Motor neuron (in vitro differentiated cells): ENCODE results near the gene DBNDD1. TPM values are rescaled to one million over a fixed set of nuclear protein-coding genes. Genes with fewer than 3 reads are reported as not detected.
A peak's percentile ranks its signal among the peaks of the same experiment; 100 is the strongest.
"Not testable (repeated sequence)": the region's sequence is repeated elsewhere in the genome, so short reads cannot be mapped to it uniquely, and the experiment has no call there.

Source experiments
- ATAC-seq, 8 experiments: fragments of 200-7000 bp; cut with Tn5 transposase; replicated peaks in 6 of 8; 2 replicates each; pipeline ENCODE4 v1.8.0; 2021; ENCODE audit warnings: mild to moderate bottlenecking in 8 of 8, moderate library complexity in 8 of 8
- H3K27ac ChIP-seq, 2 donors: fragments of 250-450 bp; sonication (Bioruptor Pico); 2 replicates each; pipeline ENCODE4 v1.9.0; 2021; ENCODE audit warnings: antibody characterized with exemption in 2 of 2, mild to moderate bottlenecking in 2 of 2, moderate library complexity in 1 of 2
- H3K4me1 ChIP-seq, 2 donors: fragments of 250-450 bp; sonication (Bioruptor Pico); replicated peaks in 1 of 2; 2 replicates each; pipeline ENCODE4 v1.6.1; 2021; ENCODE audit warnings: antibody characterized with exemption in 2 of 2, mild to moderate bottlenecking in 2 of 2, moderate library complexity in 1 of 2
- H3K4me3 ChIP-seq, 5 donors: fragments of 250-450 bp; sonication (Bioruptor Pico); 2 replicates each; pipeline ENCODE4 v1.9.0; 2021; ENCODE audit warnings: antibody characterized with exemption in 5 of 5, mild to moderate bottlenecking in 5 of 5, moderate library complexity in 4 of 5
- WGBS, 10 experiments: fragments of 450-650 bp; shearing (Covaris generic); methylation state at CpG; one replicate each; pipeline ENCODE4 v1.0.0; 2022; 5-methylcytosine and 5-hydroxymethylcytosine counted together
- in situ Hi-C, 9 experiments: fragments of 400-800 bp; cut with MboI; loops; one replicate each; pipeline ENCODE4 v1.15.0; 2021; ENCODE audit warnings: low sequenced_read_pairs in 9 of 9, low pct_unique_long_range_greater_than_20kb in 2 of 9; ENCODE audit not compliant: unreplicated experiment in 9 of 9
- total RNA-seq, 8 experiments: library from RNA; unstranded; fragments of 300-600 nt; gene quantifications; 2 replicates each; pipeline versions ENCODE4 v1.2.3 to v1.2.4, GENCODE V29; 2022

Gene DBNDD1
- total RNA-seq, 8 experiments from 2014 or later: 0.56 to 26.3 (median 14.2) TPM

DNA sequence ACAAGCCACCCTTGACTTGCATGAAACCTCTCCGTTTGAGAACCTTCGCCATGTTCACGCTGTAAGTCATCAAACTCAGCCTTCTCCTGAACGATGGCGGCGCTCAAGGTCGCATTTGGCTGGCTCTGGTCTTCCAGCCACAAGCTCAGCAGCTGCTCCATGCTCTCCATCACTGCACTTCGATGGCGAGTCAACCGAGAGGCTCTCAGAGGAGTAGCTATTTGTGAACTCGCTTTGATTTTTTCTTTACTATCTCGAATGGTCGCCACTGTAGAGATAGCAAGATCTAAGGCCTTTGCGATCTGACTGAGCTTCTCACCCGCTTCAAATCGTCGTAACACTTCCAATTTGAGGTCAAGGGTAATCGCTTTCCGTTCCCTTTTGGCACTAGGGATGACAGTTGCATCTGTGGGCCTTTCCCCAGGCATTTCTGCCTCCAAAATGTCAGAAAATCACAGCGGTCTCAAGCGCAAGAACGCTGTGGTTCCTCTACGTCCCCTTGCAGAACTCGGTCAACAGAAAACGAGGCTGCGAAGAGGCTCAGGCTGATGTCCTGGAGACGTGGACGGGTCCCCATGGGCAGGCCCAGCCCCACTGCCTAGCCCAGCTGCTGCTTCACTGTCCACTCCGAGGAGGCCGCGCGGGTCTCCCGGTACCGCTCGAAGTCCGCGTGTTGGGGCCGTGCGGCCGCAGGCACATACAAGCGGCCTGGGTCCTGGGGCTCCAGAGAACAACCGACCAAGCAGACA lies 47.6 kb downstream of the DBNDD1 start:
- Histone ChIP-seq H3K27ac (peak overlapping the region; percentile 97 to 98), H3K4me3 (peak overlapping the region; percentile 71 to 99 (median 82)), H3K4me1 (peaks cover 18 to 31% of the 10 kb centered on the region in 2 donors)
- in situ Hi-C loops: no loop called here
- 72 to 96% (median 89%) methylated on average over 3 to 19 of the region's 42 CpGs; no CpG with 5 or more reads in 1 of the 10 experiments for WGBS, 10 experiments
- peak in 4 of 8 experiments; percentile 1 to 20 (median 14) for ATAC-seq

- ATAC-seq: no peak
- in situ Hi-C loops: no loop called here
- Histone ChIP-seq H3K27ac (no peak overlapping the region), H3K4me3 (no peak overlapping the region), H3K4me1 (peaks cover 18 to 32% of the 10 kb centered on the region in 2 donors)
- WGBS, 10 experiments: 84 to 100% (median 98%) methylated on average over 1 to 5 of the region's 6 CpGs
These were observed 49.4 kb downstream of the DBNDD1 start for GRCh38 chr16:89969741-89970410.

DNA sequence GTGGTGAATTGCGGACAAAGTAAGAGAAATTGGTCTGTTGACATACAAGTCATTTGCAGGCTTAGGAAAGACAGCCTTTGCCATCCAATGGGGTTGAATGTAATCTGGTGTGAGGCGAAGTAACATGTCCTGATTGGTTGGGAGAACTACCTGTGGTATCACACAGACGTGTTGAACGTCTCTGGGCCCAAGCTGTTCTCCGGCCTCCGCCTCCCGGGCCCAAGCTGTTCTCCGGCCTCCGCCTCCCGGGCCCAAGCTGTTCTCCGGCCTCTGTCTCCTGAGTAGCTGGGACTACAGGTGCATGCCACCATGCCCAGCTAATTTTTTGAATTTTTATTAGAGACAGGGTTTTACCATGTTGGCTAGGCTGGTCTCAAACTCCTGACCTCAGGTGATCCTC lies 51.2 kb downstream of the DBNDD1 start:
- ATAC-seq, in situ Hi-C loops, H3K4me3 ChIP-seq, H3K27ac ChIP-seq: not testable (repeated sequence)
- peaks cover 13 to 26% of the 10 kb centered on the region in 2 donors for H3K4me1 ChIP-seq
- WGBS, 10 experiments: 20 to 76% (median 68%) methylated on average over 1 to 8 of the region's 11 CpGs; no CpG with 5 or more reads in 7 of the 10 experiments

GRCh38 chr16:89967436-89967835 lies 51.8 kb downstream of the DBNDD1 start:
- H3K27ac ChIP-seq, ATAC-seq, H3K4me3 ChIP-seq, in situ Hi-C loops: not testable (repeated sequence)
- WGBS, 10 experiments: 17 to 89% (median 27%) methylated on average over 1 to 3 of the region's 5 CpGs; no CpG with 5 or more reads in 3 of the 10 experiments
- peaks cover 13 to 26% of the 10 kb centered on the region in 2 donors for H3K4me1 ChIP-seq

DNA sequence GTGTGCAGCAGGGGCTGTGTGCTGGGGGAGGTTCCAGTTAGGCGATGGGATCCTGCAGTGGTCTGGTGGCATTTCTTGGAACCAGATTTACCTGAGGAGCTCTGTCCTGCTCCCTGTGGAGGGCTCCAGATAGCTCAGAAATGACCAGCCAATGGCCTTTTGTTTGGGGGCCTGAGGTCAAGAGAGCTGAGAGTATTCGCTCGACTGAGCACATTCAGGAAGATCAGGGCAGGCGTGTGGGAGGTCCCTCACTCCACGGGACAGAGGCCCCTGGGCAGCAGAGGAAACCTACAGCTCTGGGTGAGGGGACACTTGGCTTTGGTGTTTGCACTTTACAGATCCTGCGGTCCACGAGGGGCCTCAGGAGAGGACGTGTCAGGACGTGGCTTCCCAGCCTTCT lies 52.5 kb downstream of the DBNDD1 start:
- peaks cover 11 to 22% of the 10 kb centered on the region in 2 donors for H3K4me1 ChIP-seq
- no peak overlapping the region for H3K27ac ChIP-seq
- in situ Hi-C loops: no loop called here
- H3K4me3 ChIP-seq: no peak overlapping the region
- ATAC-seq: peak in 2 of 8 experiments; percentile 6 to 15
- WGBS, 10 experiments: 35 to 92% (median 75%) methylated on average over 2 to 5 of the region's 9 CpGs; no CpG with 5 or more reads in 6 of the 10 experiments

DNA sequence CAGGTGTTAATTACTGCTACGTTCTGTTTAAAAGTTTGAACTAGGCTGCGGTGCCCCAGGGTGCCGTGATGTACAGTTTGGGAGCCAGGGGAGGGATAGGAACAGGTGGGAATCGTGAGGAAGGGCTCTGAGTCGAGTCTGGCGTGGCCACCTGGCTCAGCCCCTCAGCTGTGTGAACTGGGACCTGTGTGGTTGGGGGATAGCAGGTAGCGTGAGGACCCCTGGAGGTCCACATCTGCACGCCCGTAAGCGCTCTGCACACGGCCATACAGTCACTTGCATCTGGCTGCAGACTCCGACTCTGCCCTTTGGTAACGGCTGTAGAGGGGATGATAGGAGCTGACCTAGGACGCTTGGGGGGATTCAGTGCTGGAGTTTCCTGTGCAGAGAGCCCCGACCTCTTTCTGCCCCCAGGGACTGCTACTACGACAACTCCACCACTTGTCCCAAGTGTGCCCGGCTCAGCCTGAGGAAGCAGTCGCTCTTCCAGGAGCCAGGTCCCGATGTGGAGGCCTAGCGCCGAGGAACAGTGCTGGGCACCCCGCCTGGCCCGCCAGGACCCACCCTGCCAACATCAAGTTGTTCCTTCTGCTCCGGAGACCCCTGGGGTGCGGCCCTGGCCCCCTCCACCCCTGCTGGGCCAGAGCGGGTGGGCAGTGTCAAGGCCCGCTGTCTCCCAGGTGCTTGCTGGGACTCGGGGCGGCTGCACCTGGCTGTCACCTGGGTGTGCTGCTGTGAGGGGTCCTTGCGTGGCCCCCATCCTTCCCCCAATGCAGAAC lies 53.6 kb downstream of the DBNDD1 start:
- in situ Hi-C loops: no loop called here
- ATAC-seq: peak in 5 of 8 experiments; percentile 7 to 22 (median 11)
- Histone ChIP-seq H3K4me1 (peaks cover 0 to 14% of the 10 kb centered on the region in 2 donors), H3K4me3 (no peak overlapping the region), H3K27ac (no peak overlapping the region)
- 80 to 100% (median 91%) methylated on average over 1 to 7 of the region's 30 CpGs; no CpG with 5 or more reads in 4 of the 10 experiments for WGBS, 10 experiments

DNA sequence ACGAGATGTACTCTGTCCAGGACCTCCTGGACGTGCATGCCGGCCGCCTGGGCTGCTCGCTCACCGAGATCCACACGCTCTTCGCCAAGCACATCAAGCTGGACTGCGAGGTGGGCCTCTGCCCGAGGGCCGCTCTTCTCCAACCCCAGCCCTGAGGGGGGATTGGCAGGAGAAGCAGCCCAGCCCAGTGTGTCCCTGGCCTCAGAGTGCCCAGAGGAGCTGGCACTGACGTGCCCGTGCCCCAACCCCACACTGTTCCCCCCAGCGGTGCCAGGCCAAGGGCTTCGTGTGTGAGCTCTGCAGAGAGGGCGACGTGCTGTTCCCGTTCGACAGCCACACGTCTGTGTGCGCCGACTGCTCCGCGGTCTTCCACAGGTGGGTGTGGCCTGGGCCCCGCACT lies 55.1 kb downstream of the DBNDD1 start:
- ATAC-seq: peak in 2 of 8 experiments; percentile 5 to 11
- no peak overlapping the region for H3K4me3 ChIP-seq
- in situ Hi-C loops: no loop called here
- peaks cover 0 to 14% of the 10 kb centered on the region in 2 donors for H3K4me1 ChIP-seq
- no peak overlapping the region for H3K27ac ChIP-seq
- WGBS, 10 experiments: 100% methylated on average over 1 of the region's 25 CpGs; no CpG with 5 or more reads in 9 of the 10 experiments

DNA sequence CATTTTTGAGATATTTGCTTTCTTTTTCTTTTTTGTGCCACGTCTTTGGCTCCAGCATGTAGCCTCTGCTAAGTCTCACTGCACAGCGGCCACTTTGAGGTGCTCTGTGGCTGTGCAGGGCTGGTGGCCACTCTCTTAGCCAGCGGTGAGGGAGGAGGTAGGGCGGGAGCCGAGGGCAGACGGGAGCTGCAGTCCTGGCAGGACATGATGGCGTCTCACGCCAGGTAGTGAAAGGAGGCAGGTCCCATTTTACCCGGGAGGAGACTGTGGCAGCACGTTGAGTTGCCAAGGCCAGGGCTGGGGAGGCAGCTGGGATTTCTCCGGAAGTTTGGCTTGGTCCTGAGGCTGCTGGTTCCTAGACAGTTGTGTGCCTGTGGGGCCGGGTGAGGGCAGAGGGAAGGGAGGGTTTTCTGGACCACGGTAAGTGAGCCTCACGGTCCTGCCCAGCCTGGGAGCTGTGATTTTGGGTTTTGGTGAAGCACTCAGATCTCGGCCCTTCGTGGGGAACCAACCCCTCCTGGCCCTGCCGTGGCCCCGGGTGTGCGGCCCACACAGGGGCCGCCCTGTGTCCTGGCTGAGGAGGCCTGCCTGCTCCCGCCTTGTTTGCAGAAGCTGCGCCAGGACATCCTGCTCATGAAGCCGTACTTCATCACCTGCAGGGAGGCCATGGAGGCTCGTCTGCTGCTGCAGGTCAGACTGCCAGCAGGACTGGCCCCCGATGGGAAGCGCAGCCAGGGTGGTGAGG lies 56.3 kb downstream of the DBNDD1 start:
- Histone ChIP-seq H3K4me1 (peaks cover 3 to 16% of the 10 kb centered on the region in 2 donors), H3K4me3 (no peak overlapping the region), H3K27ac (no peak overlapping the region)
- in situ Hi-C loops: no loop called here
- WGBS, 10 experiments: 60 to 100% (median 80%) methylated on average over 2 to 7 of the region's 26 CpGs; no CpG with 5 or more reads in 5 of the 10 experiments
- no peak for ATAC-seq

DNA sequence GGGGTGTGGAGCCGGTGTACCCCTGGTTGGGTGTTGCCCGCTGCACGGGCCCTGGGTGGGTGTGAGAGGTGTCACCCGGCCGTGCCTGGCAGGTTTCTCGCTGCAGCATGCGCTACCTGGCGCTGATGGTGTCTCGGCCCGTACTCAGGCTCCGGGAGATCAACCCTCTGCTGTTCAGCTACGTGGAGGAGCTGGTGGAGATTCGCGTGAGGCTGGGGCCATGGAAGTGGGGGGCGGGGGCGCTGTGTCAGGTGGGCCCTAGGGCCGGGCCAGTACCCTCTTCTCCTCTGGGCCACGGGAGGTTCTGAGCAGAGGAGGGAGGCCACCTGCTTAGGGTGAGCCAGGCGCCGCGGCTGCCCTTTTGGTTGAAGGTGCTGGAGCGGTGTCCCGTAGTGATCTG lies 57.3 kb downstream of the DBNDD1 start:
- no peak for ATAC-seq

GRCh38 chr16:89960966-89961365 lies 58.3 kb downstream of the DBNDD1 start:
- H3K4me1 ChIP-seq: peaks cover 5 to 9% of the 10 kb centered on the region in 2 donors
- ATAC-seq: no peak
- 80 to 95% (median 85%) methylated on average over 1 to 6 of the region's 13 CpGs; no CpG with 5 or more reads in 6 of the 10 experiments for WGBS, 10 experiments
- no peak overlapping the region for H3K4me3 ChIP-seq
- in situ Hi-C loops: no loop called here
- no peak overlapping the region for H3K27ac ChIP-seq

More for the DNA sequence above, 57.3 kb downstream of the DBNDD1 start:
- 97 to 100% methylated on average over 2 to 5 of the region's 23 CpGs; no CpG with 5 or more reads in 8 of the 10 experiments for WGBS, 10 experiments
- Histone ChIP-seq H3K27ac (no peak overlapping the region), H3K4me3 (no peak overlapping the region), H3K4me1 (peaks cover 9% of the 10 kb centered on the region in 2 donors)
- in situ Hi-C loops: no loop called here

- in situ Hi-C loops: no loop called here
- ATAC-seq: no peak
- peaks cover 5 to 9% of the 10 kb centered on the region in 2 donors for H3K4me1 ChIP-seq
- 93 to 100% (median 98%) methylated on average over 1 to 6 of the region's 10 CpGs; no CpG with 5 or more reads in 4 of the 10 experiments for WGBS, 10 experiments
- peak overlapping the region in 1 of 2 donors; percentile 77 for H3K27ac ChIP-seq
- H3K4me3 ChIP-seq: no peak overlapping the region
These were observed 60.7 kb downstream of the DBNDD1 start for GRCh38 chr16:89958596-89958995.

DNA sequence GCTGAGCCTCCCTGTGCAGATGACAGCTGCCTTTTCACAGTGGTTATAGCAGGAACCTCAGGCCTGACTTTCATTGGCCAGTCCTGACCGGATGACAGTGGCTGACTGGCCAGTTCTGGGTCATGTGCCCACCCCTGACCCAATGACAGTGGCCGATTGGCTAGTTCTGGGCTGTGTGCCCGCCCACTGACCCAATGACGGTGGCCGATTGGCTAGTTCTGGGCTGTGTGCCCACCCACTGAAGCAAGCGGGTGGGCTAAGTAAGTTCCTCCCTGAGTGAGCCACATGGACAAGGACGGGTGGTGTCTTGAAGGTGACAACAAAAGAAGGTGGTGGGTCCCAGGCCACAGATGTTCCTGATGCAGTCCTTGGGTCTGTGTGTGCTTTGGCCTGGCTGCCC lies 61.2 kb downstream of the DBNDD1 start:
- Histone ChIP-seq H3K4me1 (peaks cover 5 to 9% of the 10 kb centered on the region in 2 donors), H3K4me3 (no peak overlapping the region), H3K27ac (peak overlapping the region; percentile 72 to 77)
- ATAC-seq: peak; percentile 45 to 95 (median 90)
- WGBS, 10 experiments: 65 to 100% (median 81%) methylated on average over 1 to 3 of the region's 7 CpGs; no CpG with 5 or more reads in 6 of the 10 experiments
- in situ Hi-C loops: no loop called here
